ENCODE results near the gene GRID1.

GRCh38 chr10:85624511-85624910 is 742.1 kb downstream of the GRID1 start:
- TF ChIP-seq, protein P1, sequence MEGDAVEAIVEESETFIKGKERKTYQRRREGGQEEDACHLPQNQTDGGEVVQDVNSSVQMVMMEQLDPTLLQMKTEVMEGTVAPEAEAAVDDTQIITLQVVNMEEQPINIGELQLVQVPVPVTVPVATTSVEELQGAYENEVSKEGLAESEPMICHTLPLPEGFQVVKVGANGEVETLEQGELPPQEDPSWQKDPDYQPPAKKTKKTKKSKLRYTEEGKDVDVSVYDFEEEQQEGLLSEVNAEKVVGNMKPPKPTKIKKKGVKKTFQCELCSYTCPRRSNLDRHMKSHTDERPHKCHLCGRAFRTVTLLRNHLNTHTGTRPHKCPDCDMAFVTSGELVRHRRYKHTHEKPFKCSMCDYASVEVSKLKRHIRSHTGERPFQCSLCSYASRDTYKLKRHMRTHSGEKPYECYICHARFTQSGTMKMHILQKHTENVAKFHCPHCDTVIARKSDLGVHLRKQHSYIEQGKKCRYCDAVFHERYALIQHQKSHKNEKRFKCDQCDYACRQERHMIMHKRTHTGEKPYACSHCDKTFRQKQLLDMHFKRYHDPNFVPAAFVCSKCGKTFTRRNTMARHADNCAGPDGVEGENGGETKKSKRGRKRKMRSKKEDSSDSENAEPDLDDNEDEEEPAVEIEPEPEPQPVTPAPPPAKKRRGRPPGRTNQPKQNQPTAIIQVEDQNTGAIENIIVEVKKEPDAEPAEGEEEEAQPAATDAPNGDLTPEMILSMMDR (conservative IDR thresholded peaks at IDR 0.05) = no peak
- TF ChIP-seq EZH2 (IDR thresholded peaks at IDR 0.05; ENCODE audit: low read depth) = no peak
